HCEC 1CT (cell line): Measurements from ENCODE around the gene GLRA3.
"Not testable (repeated sequence)": the region's sequence is repeated elsewhere in the genome, so short reads cannot be mapped to it uniquely, and the experiment has no call there.

Experiments used
- DNase-seq: peaks from one replicate; pipeline ENCODE4 v3.0.0-alpha.2; 2017

GLRA3 gene

GRCh38 chr4:174828845-174829701 is at the start of gene GLRA3:
TSS of gene GLRA3 (minus strand) at chr4:174829247. CDS start at chr4:174828811, 436 bp downstream.
- peak; percentile 6 for DNase-seq

- no peak for DNase-seq
Observed at GRCh38 chr4:174874898-174875297, 45.9 kb upstream of the GLRA3 start.

GRCh38 chr4:174873931-174874330 is 44.9 kb upstream of the GLRA3 start:
- DNase-seq, result peak; percentile 10

- DNase-seq, result not testable (repeated sequence)
Observed at GRCh38 chr4:174873146-174873545, 44.1 kb upstream of the GLRA3 start.

- no peak for DNase-seq
Observed at GRCh38 chr4:174871407-174871806, 42.4 kb upstream of the GLRA3 start.

GRCh38 chr4:174870311-174870710 is 41.3 kb upstream of the GLRA3 start:
- DNase-seq, result no peak

GRCh38 chr4:174869339-174869738 is 40.3 kb upstream of the GLRA3 start:
- DNase-seq, result peak; percentile 49

- no peak for DNase-seq
Observed at GRCh38 chr4:174867903-174868302, 38.9 kb upstream of the GLRA3 start.

GRCh38 chr4:174865418-174865985 is 36.5 kb upstream of the GLRA3 start:
- peak; percentile 13 for DNase-seq

- no peak for DNase-seq
Observed at GRCh38 chr4:174864031-174864430, 35.0 kb upstream of the GLRA3 start.

- no peak for DNase-seq
Observed at GRCh38 chr4:174860588-174860987, 31.5 kb upstream of the GLRA3 start.

- DNase-seq, result no peak
Observed at GRCh38 chr4:174859904-174860303, 30.9 kb upstream of the GLRA3 start.

- DNase-seq, result no peak
Observed at GRCh38 chr4:174856926-174857800, 28.1 kb upstream of the GLRA3 start.

GRCh38 chr4:174855050-174855449 is 26.0 kb upstream of the GLRA3 start:
- DNase-seq, result no peak

GRCh38 chr4:174853629-174854028 is 24.6 kb upstream of the GLRA3 start:
- DNase-seq, result no peak

- DNase-seq, result no peak
Observed at GRCh38 chr4:174848596-174848995, 19.5 kb upstream of the GLRA3 start.

- DNase-seq, result peak; percentile 20
Observed at GRCh38 chr4:174847801-174848427, 18.9 kb upstream of the GLRA3 start.

- peak; percentile 39 for DNase-seq
Observed at GRCh38 chr4:174835536-174835935, 6.5 kb upstream of the GLRA3 start.

GRCh38 chr4:174834477-174834876 is 5.4 kb upstream of the GLRA3 start:
- DNase-seq, result no peak

- no peak for DNase-seq
Observed at GRCh38 chr4:174826660-174827059, 2.4 kb downstream of the GLRA3 start.

- no peak for DNase-seq
Observed at GRCh38 chr4:174815282-174815681, 13.8 kb downstream of the GLRA3 start.

GRCh38 chr4:174813292-174813691 is 15.8 kb downstream of the GLRA3 start:
- DNase-seq, result no peak

GRCh38 chr4:174810834-174811233 is 18.2 kb downstream of the GLRA3 start:
- no peak for DNase-seq
